ENCODE data around the gene SGPL1.

The SGPL1 gene

GRCh38 chr10:70915806-70916205, 100.1 kb downstream of the SGPL1 start:
- in situ Hi-C loops (cut with HindIII; ENCODE audit: low sequenced_read_pairs), result no loop called here

- in situ Hi-C loops (cut with HindIII; ENCODE audit: low sequenced_read_pairs), result no loop called here
These were observed 100.5 kb downstream of the SGPL1 start for GRCh38 chr10:70916241-70916640.

- in situ Hi-C loops (cut with HindIII; ENCODE audit: low sequenced_read_pairs), result no loop called here
These were observed 101.5 kb downstream of the SGPL1 start for GRCh38 chr10:70917226-70917625.

- in situ Hi-C loops (cut with HindIII; ENCODE audit: low sequenced_read_pairs), result no loop called here
These were observed 101.9 kb downstream of the SGPL1 start for GRCh38 chr10:70917635-70918034.

GRCh38 chr10:70918851-70919530, 103.2 kb downstream of the SGPL1 start:
- in situ Hi-C loops (cut with HindIII; ENCODE audit: low sequenced_read_pairs), result no loop called here

- in situ Hi-C loops (cut with HindIII; ENCODE audit: low sequenced_read_pairs), result loop anchor here (5.0 kb wide), 1 partner anchor 172 kb away; no protein-coding TSS in a partner anchor
These were observed 104.2 kb downstream of the SGPL1 start for GRCh38 chr10:70919906-70920305.

DNA sequence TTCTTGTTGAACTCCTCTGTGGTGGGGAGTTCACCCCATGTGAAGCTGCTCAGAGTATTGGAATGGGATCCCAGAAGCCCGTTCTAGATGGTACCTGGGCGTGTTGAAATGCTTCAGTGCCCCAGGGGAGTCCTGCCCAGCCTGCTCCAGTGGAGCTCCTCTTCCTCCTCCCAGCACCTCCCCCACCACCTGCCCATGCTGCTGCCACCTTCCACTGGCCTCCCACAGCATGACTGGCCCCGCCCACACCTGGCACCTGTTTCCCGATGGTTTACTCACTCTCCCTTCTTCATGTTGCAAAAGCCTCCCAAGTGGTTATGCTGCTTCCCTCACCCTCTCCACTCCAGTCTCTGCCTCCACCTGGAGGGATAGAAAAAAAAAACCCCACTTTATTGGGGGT, 104.8 kb downstream of the SGPL1 start:
- in situ Hi-C loops (cut with HindIII; ENCODE audit: low sequenced_read_pairs), result loop anchor here (5.0 kb wide), 1 partner anchor 172 kb away; no protein-coding TSS in a partner anchor

DNA sequence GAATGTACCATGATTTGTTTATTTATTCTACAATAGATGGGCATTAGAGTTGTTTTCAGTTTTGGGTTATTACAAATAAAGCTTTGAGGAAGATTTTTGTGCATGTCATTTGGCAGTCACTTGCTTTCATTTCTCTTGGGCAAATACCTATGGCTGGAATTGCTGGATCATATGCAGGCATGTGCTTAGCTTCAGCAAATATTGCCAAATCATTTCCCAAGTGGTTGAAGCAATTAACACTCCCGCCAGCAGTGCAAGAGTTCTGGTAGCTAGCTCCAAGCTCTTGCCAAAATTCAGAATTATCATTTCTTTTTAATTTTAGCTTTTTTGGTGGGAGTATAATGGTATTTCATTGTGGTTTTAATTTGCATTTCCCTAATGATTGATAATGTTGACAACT, 105.5 kb downstream of the SGPL1 start:
- in situ Hi-C loops (cut with HindIII; ENCODE audit: low sequenced_read_pairs), result loop anchor here (5.0 kb wide), 1 partner anchor 171 kb away; no protein-coding TSS in a partner anchor

DNA sequence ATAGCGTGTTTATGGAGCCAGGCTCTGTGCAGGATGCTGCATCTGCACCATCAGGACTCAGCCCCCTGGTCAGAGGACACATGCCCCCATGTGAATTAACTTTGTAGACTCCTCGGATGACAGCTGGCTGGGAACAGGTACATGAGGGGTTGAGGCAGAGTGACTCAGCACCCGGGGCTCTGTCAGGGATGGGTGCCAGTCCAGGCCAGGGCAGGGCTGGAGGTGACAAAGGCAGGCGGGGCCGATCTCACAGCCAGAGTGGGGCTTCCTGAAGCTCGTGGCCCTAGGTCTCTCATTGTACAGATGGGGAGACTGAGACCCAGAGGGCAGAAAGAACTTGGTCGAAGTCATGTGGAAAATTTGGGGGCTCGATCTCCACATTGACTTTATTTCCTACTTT, 107.9 kb downstream of the SGPL1 start:
- in situ Hi-C loops (cut with HindIII; ENCODE audit: low sequenced_read_pairs), result loop anchor here (5.0 kb wide), 1 partner anchor 169 kb away; no protein-coding TSS in a partner anchor

DNA sequence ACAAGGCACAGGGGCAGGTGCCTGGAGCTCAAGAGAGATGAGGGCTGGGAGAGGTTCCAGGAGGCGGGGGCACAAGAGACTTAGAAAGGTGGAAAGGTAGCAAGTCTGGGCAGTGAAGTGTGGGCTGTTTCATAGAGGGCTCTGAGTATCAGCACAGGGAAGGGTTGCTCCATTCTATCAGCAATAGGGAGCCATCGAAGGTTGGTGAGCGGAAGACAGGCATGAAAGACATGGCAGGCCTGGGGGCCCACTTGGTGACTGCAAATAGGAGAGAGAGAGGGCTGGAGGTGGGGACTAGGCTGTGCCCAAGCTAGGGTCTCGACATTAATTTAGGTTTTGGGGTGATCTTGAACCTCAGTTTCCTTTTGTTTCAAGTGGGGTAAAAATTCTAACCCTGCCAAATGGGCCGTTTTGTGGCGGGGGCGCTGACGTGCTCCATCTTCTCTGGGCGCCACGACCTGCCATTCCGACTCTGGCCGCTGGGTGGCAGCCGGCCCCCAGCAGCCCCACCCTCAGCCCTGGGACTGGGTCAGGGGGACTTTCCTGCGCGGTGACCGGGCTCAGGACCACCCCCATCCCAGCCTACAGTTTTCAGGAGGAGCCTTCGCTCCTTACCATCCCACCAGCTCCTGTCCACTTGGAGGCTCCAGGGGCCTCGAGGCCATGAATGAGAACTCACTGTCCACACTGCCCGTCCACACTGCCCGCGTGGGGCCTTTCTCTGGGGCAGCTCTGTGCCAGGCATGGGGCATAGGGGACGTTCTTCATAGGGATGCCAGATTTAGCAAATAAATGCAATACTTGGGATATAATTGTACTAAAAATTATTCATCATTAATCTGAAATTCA, 109.9 kb downstream of the SGPL1 start:
- in situ Hi-C loops (cut with HindIII; ENCODE audit: low sequenced_read_pairs), result no loop called here

- in situ Hi-C loops (cut with HindIII; ENCODE audit: low sequenced_read_pairs), result no loop called here
These were observed 110.7 kb downstream of the SGPL1 start for GRCh38 chr10:70926226-70927000.

DNA sequence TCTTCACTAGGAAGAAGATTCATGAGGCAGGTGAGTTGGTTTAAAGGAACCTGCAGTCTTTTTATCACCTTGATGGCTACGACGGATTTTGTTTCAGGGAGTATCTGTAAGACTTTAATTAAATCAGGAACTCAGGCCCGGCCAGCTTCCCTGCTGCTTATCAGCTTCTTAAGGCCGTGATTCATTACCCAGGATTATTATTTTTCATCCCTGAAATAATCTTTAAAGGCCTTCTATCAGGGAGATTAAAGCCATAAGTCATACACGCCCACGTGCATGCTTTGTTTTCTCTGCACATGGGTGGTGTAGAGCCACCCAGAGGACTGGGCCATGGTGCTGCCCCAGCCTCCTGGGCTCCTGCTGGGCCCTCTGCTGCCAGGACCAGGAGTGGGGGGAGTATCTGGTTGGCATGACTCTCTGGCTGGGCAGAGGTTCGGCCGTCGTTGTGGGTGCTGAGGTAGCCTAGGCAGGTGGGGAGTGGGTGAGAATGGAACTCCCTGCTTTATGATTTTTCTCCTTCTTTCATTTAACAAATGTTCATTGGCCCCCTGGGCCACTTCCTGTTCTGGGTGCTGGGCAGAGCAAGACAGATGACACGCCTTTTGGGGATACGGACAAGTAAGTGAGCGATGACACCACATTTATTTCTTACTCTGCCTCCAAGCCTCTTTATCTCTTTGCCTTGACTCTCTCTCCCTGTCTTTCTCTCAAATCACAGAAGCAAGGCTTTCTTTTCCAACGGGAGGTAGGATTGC, 111.6 kb downstream of the SGPL1 start:
- in situ Hi-C loops (cut with HindIII; ENCODE audit: low sequenced_read_pairs), result no loop called here

DNA sequence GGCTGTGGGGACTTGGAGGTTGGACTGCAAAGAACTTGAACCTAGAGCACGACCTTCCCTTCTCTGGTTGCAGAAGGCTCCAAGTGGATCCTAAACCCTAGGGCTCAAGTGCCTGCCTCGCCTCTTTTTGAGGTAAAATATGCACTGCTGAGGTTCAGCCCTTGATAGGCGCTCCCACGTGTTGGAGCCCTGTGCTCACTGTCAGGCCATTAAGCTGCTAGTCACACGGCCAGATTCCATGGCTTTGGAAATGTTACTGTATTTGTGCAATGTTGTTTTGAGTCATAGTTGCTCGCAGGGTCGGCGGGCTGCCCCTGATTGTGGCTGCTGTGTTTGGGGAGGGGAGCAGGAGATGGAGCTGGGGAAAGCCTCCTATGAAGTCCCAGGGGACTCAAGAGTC, 112.4 kb downstream of the SGPL1 start:
- in situ Hi-C loops (cut with HindIII; ENCODE audit: low sequenced_read_pairs), result no loop called here

GRCh38 chr10:70930263-70931000, 114.7 kb downstream of the SGPL1 start:
- in situ Hi-C loops (cut with HindIII; ENCODE audit: low sequenced_read_pairs), result no loop called here

All from endothelial cell of hepatic sinusoid (primary cell).